Measurements from ENCODE around the gene NOG. TPM values are rescaled to one million over a fixed set of nuclear protein-coding genes. Genes with fewer than 3 reads are reported as not detected.

Gene NOG
- polyA plus RNA-seq, 4 donors, result 0.20 to 1.6 (median 1.0) TPM

DNA sequence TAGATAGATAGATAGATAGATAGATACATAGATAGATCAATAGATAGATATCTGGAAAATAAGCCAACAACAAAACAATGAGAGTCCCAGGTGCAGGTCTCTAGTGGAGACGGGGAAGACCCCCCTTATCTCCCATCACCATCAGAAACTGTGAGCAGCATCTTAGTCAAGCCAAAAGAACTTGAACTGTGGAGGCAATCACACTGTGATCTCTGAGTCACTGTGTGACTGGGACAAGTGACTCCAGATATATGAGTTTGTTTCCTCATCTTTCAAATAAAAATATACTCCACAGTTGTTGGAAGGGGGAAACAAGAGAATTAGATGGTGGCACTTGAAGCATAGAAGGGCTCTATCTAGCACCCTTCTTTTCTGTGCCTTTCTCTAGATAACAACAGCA is 42.1 kb downstream of the NOG start:
- no peak for DNase-seq (ENCODE audit: low read depth in 4 of 4, low spot score in 3 of 4)

DNA sequence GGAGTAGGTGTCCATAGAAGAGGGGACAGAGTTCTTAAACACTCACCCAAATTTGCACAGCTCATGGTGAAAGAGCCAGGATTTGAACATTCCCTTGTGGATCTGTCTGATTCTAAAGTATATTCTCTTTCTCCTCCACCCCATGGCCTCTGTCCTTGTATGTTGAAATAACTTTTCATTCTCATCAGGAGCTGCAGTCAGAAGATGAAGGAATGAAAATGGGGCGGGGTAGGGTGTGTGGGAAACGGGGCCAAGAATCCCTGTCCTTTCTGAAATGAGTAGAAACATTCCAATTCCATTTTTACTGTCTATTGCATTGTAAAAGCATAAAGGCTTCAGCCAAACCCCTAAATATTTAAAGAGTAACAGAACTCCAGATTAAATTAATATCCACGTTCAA is 42.8 kb downstream of the NOG start:
- DNase-seq (ENCODE audit: low read depth in 4 of 4, low spot score in 3 of 4), result no peak

DNA sequence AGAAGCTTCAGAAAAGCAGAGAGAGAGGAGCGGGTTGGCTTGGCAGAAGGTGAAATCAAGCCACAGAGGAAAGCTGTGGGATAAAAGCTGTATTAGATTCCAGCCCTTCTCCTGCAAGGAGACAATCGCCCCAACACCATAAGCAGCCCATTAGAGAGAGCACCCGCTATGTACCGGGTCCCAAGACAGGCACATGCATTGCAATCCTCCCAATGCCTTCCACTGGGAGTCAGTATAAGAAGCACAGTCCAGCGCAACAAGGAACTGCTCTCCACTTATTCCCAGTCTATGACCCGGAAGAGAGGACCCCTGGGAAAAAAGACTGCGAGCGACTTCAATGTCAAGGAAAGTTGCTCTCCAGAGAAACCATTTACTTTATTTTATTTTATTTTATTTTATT is 43.8 kb downstream of the NOG start:
- DNase-seq (ENCODE audit: low read depth in 4 of 4, low spot score in 3 of 4), result no peak

DNA sequence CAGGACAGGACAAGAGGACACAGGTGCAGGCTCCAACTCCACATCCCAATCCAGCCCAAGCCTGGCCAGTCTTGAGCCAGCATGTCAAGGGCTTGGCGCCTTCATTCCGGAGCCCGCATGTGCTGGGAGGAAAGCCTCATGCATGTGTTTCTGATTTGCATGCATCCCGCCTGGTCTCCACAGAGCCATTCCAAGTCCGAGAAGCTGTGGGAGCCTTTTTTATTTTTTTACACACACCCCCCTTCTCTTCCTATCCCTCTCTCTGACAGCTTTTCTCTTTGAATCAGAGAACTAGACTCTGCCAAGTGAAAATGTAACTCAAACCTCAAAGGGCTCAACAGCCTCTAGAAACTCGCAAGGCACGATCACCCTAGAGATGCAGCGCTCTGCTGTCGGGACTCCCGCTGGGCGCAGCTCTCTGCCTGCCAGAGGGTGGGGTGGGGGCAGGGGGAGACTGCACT is 45.1 kb downstream of the NOG start:
- no peak for DNase-seq (ENCODE audit: low read depth in 4 of 4, low spot score in 3 of 4)

DNA sequence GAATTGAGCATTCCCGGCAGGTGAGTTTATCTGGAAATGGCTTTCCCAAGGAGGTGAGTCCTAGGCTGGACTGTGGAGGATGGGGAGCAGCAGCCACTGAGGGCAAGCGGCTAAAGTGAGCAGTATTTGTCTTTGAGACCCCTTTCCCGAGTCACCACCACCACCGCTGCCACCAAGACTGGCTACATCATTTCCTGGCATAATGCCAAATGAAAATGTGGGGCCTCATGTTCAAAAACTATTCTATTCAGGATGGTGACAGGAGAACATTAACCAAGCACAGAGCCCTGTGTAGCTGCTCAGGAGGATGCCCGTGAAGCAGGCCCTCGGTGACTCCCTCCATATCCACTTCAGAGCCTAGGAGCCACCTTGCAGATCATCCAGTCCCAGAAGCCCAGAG is 46.0 kb downstream of the NOG start:
- DNase-seq (ENCODE audit: low read depth in 4 of 4, low spot score in 3 of 4), result no peak

DNA sequence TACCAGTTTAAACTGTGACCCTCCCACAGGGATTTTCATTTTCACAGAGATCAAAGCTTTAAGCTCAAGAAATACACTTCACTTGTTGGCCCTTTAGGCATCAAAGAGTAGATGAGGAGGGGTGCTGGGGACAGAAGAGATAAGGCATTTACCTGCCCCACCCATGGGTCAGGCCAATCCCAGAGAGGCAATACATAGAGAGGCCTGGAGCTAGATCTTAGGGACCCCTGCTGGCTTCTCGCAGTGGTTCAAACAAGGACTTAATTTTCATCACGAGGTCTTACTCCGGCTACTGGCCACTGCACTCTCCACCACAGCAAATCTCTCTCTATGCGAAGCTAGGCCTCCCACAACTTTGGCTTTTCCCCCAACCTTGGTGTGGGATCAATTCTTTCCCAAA is 46.6 kb downstream of the NOG start:
- no peak for DNase-seq (ENCODE audit: low read depth in 4 of 4, low spot score in 3 of 4)

DNA sequence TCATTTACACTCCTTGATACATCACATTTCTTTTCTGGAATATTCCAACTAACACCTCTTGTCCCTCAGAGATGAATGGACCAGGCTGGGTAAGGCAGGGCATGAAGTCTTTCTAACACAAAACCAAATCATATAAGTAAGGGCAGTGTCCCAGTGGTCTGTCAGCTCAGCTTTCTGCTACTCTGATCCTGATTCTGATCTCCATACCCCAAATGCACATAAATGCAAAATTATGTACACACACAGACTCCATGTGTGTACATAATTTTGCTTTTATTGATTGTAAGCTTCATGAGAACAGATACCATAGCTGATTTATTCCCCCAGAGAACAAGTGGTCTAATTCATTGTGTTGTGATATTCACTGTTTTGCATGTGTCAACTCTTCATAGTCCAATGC is 47.9 kb downstream of the NOG start:
- no peak for DNase-seq (ENCODE audit: low read depth in 4 of 4, low spot score in 3 of 4)

DNA sequence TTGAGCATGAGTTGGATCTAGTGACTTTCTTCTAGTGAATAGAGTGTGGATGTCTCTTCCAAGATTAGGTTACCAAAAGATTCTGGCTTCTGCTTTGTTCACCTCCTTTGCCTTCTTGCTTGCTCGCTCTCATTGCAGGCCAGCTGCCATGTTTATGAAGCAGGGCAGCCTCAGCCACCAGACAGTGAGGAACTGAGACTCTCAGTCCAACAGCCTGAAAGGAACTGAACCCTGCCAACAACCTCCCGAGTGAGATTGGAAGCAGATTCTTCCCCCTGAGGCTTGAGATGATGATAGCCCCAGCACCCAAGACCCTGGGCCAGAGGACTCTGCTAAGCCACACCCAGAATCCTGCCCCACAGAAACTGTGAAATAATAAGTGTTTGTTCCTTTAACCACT is 48.4 kb downstream of the NOG start:
- no peak for DNase-seq (ENCODE audit: low read depth in 4 of 4, low spot score in 3 of 4)

DNA sequence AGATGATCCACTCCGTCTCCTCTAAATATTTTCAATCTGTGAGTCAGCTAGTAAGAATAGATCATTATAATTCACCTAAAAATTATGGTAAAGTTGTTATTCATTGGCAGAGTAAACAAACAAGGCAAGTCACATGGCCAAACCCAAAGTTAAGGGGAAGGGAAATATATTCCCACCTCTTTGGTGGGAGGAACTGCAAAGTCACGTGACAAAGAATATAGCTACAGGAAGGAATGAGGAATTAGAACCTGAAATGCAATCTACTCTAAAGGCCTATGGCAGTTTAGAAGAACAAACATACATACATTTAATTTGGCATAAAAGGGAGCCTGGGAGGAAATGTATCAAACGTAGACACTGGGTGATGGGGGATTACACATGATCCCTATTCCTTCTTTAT is 48.9 kb downstream of the NOG start:
- no peak for DNase-seq (ENCODE audit: low read depth in 4 of 4, low spot score in 3 of 4)

Other genes starting within 250 kb of the NOG start
- gene C17orf67, start 240.2 kb downstream of the NOG start, polyA plus RNA-seq (ENCODE audit: insufficient read length in 4 of 4), result 1 to 10 TPM; 1.4 to 2.0 (median 1.9) TPM
- gene DGKE, start 240.5 kb downstream of the NOG start, polyA plus RNA-seq (ENCODE audit: insufficient read length in 4 of 4), result 1 to 10 TPM; 4.1 to 6.6 (median 4.9) TPM